GM12801 (cell line): ENCODE data around the gene SBF2.

Experiments used
- TF ChIP-seq, protein P1 (sequence below): IDR thresholded peaks from one replicate; pipeline ENCODE4 v1.5.1; 2011; ENCODE audit warnings: control low read depth; ENCODE audit not compliant: insufficient read length; ENCODE audit errors: extremely low read depth

Gene SBF2

DNA sequence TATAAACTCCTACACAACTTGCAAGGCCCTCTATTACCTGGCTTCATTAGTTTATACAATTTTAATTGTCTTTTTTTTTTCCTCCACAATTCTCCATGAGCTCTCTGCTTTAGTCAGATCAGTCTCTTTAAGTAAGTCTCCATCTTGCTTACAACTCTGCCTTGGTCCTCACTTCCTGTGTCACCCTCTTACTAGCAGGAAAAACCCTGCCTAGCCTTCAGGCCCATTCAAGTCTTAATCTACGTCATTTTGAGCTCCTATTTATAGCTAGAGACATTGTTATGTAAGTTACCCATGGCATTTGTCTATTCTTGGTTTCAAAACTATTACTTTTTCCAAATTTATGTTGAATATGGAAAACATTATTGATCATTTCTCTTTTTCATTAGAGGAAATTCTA, 177.4 kb downstream of the SBF2 start:
- TF ChIP-seq, protein P1, sequence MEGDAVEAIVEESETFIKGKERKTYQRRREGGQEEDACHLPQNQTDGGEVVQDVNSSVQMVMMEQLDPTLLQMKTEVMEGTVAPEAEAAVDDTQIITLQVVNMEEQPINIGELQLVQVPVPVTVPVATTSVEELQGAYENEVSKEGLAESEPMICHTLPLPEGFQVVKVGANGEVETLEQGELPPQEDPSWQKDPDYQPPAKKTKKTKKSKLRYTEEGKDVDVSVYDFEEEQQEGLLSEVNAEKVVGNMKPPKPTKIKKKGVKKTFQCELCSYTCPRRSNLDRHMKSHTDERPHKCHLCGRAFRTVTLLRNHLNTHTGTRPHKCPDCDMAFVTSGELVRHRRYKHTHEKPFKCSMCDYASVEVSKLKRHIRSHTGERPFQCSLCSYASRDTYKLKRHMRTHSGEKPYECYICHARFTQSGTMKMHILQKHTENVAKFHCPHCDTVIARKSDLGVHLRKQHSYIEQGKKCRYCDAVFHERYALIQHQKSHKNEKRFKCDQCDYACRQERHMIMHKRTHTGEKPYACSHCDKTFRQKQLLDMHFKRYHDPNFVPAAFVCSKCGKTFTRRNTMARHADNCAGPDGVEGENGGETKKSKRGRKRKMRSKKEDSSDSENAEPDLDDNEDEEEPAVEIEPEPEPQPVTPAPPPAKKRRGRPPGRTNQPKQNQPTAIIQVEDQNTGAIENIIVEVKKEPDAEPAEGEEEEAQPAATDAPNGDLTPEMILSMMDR: no peak

DNA sequence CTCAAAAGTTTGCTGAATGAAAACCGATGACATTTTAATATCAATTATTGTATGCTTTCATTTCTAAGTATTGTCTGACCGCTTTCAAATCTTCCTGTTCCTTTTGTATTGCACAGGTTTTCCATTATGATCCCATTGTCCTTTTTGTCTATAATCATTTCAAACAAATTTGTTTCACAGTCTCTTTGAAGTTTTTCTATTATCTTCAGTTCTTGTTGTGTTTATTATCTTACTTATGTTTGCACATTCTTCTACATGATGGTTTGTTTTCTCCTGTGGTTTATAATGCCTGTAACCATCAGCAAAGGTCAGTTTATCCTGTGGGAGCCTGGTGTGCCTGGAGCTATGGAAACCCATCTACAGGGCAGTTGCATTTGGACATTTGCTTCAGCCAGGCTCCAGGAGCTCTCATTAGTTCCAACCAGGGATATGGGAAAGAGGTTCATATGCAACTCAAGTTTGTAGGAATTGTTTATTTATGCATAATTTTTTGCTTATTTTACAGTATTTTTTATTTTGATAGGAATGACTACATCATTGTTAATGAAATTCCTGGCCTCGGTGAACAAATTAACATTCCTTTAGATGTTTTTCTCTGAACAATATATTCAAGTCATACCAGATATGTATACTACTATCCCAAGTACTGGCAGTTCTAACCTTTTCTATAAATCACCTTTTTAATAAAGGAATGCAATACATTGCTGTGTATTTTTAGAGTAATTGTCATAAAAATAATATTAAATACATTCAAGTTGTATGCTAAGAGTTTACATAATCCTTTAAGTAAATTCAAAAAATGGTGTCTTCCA, 179.2 kb downstream of the SBF2 start:
- TF ChIP-seq, protein P1: no peak

DNA sequence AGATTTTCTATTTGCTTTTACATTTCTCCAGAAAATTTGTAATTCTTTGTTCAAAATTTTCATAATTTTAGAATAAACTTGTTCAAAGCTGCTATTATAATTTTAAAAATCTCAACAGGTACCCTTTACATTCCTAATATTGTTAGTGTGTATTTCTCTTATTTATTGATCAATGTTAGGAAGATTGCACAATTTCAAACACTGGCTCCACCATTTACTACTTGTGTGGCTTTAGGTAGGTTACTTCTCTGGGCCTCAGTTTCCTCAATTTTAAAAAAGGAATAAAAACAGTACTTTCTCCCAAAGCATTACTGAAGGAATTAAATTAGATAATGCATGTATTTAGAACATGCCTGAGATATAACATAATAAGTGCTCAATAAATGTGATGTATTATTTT, 180.2 kb downstream of the SBF2 start:
- TF ChIP-seq, protein P1: no peak

DNA sequence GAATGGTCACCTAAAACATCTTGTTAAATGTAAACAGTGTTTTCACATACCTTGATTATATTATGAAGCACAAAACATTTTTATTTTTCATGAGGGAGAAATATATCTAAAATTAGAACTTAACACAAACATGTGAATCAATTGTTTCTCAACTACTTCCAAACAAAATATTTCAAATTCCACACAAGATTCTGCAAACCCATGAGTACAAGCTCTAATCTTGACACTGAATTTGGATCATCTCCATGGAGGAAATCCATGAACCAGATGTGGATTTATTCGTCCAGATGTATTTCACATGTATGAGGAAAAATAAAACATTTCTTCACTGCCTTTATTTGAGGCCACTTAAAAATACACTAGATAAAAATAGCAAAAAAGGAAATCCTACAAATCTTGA, 184.2 kb downstream of the SBF2 start:
- TF ChIP-seq, protein P1: no peak

DNA sequence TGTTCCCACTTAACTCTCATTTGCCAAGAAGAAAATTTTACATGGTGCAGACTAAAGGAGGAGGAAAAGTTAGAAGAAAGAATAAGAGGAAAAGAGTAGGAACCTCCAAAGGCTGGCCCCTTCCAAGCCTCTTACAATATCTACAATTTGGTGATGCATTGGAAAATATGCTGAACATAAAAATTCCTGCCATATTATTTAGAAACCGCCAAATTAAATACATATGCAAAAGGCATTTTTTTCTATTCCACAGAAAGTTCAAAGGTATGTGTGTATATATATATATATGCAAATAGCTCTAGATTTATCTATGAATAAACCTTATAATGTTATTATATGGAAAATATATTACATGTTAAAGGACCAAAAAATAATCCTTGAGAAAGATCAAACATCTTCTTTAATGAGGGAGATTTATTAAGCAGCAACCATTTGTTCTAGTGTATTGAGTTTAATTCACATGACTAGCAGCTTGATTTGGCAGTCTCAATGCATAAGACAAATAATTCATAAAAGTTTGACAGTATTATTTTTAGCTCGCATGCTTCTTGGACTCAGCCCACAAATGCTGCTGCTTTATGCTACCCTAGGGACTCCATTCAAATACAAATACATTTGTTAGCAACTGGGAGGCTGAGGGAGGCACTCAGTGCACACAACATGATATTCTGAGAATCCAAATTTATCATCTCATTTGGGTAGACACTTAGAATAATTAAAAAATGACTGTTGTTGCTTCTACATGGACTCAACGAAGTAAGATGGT, 184.9 kb downstream of the SBF2 start:
- TF ChIP-seq, protein P1: no peak

DNA sequence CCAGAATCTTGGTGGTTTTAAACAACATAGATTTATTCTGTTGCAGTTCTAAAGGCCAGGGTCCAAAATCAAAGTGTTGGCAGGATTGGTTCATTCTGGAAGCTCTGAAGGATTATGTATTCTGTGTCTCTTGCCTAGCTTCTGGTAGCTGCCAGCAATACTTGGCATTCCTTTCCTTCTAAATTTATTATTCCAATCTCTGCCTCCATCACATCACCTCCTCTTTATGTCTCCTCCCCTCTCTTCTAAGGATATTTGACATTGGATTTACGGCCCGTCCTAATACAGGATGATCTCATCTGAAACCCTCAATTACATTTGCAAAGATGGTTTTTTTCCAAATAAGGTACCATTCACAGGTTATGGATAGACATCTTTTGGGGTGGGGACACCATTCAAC, 186.5 kb downstream of the SBF2 start:
- TF ChIP-seq, protein P1: no peak

DNA sequence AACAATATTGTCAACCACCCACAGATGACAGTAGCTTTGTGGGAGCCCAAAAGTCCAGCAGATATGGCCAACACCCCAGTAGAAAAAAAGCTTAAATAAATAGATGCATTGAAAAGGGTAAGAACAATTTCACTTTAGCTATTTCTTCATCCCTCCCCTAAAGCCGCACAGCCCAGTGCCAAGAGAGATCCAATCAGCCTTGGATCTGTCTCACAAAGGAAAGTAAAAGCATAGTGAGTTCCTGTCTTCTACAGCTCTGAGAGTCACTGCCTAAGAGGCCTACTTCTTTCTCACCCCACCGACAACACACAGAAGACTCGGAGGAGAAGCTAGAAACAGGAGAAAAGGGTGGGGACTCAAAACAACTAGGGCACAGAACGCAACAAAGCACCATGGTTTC, 196.4 kb downstream of the SBF2 start:
- TF ChIP-seq, protein P1: no peak
